ENCODE results near the gene PDIA2.

PDIA2 gene

DNA sequence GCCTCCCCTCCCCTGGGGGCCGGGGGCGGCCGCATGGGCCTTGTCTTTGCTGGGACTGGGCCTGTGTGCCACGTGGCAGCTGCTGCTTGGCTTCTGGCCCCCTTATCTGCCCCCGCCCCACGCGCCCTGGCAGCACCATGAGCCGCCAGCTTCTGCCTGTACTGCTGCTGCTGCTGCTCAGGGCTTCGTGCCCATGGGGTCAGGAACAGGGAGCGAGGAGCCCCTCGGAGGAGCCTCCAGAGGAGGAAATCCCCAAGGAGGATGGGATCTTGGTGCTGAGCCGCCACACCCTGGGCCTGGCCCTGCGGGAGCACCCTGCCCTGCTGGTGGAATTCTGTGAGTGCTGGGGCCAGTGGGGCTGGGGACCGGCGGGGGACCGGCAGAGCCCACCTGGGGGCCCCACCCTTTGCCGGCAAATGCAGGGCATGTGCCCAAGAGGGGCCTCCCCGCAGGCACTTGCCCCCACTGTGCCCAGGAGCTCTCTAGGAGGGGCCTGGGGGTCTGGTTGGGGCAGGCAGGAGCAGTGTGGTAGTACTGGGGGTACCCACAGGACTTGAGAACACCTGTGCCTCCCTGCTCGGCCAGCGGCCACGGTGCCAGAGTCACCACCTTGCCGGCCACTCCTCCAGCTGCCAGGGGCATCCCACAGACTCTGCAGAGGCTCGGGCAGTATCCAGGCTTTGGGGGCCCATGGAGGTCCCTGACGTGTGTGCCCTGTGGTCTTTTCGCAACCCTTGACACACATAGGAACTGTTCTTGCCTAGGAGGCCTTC, at the start of gene PDIA2:
PDIA2 (plus strand) TSS at position 132 of the 773 bp plus-strand sequence; CDS start at position 138, 6 bp downstream.
- H3K4me3 ChIP-seq (ENCODE audit: low read depth in 1 of 5, low read length in 5 of 5): no peak within 1 kb of the TSS
- H3K9me3 ChIP-seq (ENCODE audit: control insufficient read depth in 5 of 5, low read length in 5 of 5): no peaks in the 10 kb centered on the region
- H3K9ac ChIP-seq (ENCODE audit: low read length in 5 of 5): no peak within 1 kb of the TSS
- H3K27me3 ChIP-seq (ENCODE audit: control insufficient read depth in 5 of 5, insufficient read depth in 4 of 5, low read length in 5 of 5): peaks cover 0 to 5% (median 2%) of the 10 kb centered on the region in 5 donors
- H3K27ac ChIP-seq (ENCODE audit: low read depth, low read length): no peak within 1 kb of the TSS
- H3K4me1 ChIP-seq (ENCODE audit: control insufficient read depth in 5 of 5, insufficient read depth in 5 of 5, low read length in 5 of 5): peaks cover 0 to 16% (median 15%) of the 10 kb centered on the region in 5 donors
- H3K36me3 ChIP-seq (ENCODE audit: control insufficient read depth in 5 of 5, insufficient read depth in 5 of 5, low read length in 5 of 5): peaks cover 0 to 26% (median 13%) of the 10 kb centered on the region in 5 donors

DNA sequence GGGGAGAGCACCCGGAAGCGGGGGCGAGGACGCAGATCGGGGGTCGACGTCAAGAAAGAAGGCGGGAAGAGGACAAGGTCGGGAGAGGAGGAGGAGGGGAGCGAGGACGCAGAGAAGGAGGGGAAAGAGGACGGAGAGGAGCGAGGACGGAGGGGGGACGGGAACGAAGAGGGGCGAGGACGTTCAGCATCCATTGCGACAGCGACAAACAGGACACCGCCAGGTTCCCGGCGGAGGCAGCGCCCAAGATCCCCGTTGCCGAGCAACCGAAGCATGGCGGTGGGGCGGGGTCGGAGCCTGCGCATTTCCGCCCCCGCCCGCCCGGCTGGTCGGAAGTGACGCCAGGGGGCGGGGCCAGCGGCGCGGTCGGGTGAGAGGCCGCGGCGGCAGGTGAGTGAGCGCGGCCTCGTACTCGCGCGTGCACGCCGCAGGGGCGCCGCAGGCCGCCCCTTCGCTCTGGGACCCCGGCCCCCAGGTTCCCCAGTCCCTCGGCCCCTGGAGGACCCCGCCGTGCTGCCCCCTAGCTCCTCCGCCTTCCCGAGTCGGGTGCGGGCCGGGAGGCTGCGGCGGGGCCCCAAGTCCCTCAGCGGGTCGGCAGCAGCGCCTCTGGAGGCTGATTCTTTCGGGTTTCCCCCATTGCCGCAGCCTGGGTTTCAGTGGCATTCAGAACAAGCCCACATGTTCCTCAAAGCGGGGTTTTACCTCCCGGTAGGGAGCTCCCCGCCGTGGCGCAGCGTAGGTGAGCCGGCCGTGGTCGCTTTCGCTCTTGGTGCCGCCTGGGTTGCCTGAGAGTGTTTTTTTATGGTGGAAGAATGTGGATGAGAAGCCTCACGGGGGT, 48.3 kb upstream of the PDIA2 start, which contains the start of gene FAM234A:
FAM234A (plus strand) TSS at position 354 of the 838 bp plus-strand sequence. CDS start 19,593 bp downstream, outside the sequence.
- Histone ChIP-seq H3K9me3 (ENCODE audit: control insufficient read depth in 5 of 5, low read length in 5 of 5) (no peaks in the 10 kb centered on the region), H3K36me3 (ENCODE audit: control insufficient read depth in 5 of 5, insufficient read depth in 5 of 5, low read length in 5 of 5) (no peaks in the 10 kb centered on the region), H3K27me3 (ENCODE audit: control insufficient read depth in 5 of 5, insufficient read depth in 4 of 5, low read length in 5 of 5) (no peaks in the 10 kb centered on the region), H3K4me3 (ENCODE audit: low read depth in 1 of 5, low read length in 5 of 5) (peak within 1 kb of the TSS; percentile 87 to 92 (median 91)), H3K27ac (ENCODE audit: low read depth, low read length) (peak within 1 kb of the TSS; percentile 95), H3K9ac (ENCODE audit: low read length in 5 of 5) (peak within 1 kb of the TSS; percentile 89 to 98 (median 93)), H3K4me1 (ENCODE audit: control insufficient read depth in 5 of 5, insufficient read depth in 5 of 5, low read length in 5 of 5) (peaks cover 4 to 13% (median 11%) of the 10 kb centered on the region in 5 donors)

DNA sequence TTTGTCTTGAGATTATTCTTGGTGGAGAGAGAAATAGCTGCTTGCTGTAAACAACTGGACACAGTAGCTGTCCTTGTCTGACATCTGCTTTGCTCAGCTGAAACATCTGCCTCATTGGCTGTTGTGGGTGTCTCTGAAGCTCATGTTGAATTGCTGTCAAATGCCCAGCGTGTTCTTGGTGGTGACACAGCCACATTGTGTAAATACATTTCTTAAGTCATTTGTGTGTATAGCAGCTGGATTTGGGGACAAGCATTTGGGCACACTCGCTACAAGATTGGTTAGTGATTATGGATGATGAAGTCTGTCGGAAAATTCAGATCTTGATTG, 43.1 kb upstream of the PDIA2 start:
- Histone ChIP-seq H3K36me3 (ENCODE audit: control insufficient read depth in 5 of 5, insufficient read depth in 5 of 5, low read length in 5 of 5) (no peaks in the 10 kb centered on the region), H3K9ac (ENCODE audit: low read length in 5 of 5) (peak overlapping the region in 2 of 5 donors; percentile 4 to 11), H3K27me3 (ENCODE audit: control insufficient read depth in 5 of 5, insufficient read depth in 4 of 5, low read length in 5 of 5) (no peaks in the 10 kb centered on the region), H3K4me1 (ENCODE audit: control insufficient read depth in 5 of 5, insufficient read depth in 5 of 5, low read length in 5 of 5) (peaks cover 5 to 25% (median 17%) of the 10 kb centered on the region in 5 donors), H3K4me3 (ENCODE audit: low read depth in 1 of 5, low read length in 5 of 5) (no peak overlapping the region), H3K9me3 (ENCODE audit: control insufficient read depth in 5 of 5, low read length in 5 of 5) (no peaks in the 10 kb centered on the region), H3K27ac (ENCODE audit: low read depth, low read length) (no peak overlapping the region)

- Histone ChIP-seq H3K27me3 (ENCODE audit: control insufficient read depth in 5 of 5, insufficient read depth in 4 of 5, low read length in 5 of 5) (no peaks in the 10 kb centered on the region), H3K27ac (ENCODE audit: low read depth, low read length) (no peak overlapping the region), H3K9ac (ENCODE audit: low read length in 5 of 5) (no peak overlapping the region), H3K9me3 (ENCODE audit: control insufficient read depth in 5 of 5, low read length in 5 of 5) (no peaks in the 10 kb centered on the region), H3K4me1 (ENCODE audit: control insufficient read depth in 5 of 5, insufficient read depth in 5 of 5, low read length in 5 of 5) (peaks cover 2 to 18% (median 11%) of the 10 kb centered on the region in 5 donors), H3K36me3 (ENCODE audit: control insufficient read depth in 5 of 5, insufficient read depth in 5 of 5, low read length in 5 of 5) (no peaks in the 10 kb centered on the region), H3K4me3 (ENCODE audit: low read depth in 1 of 5, low read length in 5 of 5) (no peak overlapping the region)
These were observed 42.4 kb upstream of the PDIA2 start for GRCh38 chr16:240559-240958.

DNA sequence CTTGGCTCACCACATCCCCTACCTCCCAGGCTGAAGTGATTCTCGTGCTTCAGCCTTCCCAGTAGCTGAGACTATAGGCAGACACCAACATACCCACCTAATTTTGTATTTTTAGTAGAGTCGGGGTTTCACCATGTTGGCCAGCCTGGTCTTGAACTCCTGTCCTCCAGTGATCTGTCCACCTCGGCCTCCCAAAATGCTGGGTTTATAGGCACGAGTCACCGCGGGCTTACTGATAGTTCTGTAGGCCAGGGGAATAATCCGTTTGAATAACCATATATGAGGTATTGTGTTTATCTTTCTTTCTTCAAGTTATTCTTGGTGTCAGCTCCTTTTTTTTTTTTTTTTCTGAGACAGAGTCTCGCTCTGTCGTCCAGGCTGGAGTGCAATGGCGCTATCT, 40.7 kb upstream of the PDIA2 start:
- Histone ChIP-seq H3K36me3 (ENCODE audit: control insufficient read depth in 5 of 5, insufficient read depth in 5 of 5, low read length in 5 of 5) (no peaks in the 10 kb centered on the region), H3K9me3 (ENCODE audit: control insufficient read depth in 5 of 5, low read length in 5 of 5) (no peaks in the 10 kb centered on the region), H3K4me1 (ENCODE audit: control insufficient read depth in 5 of 5, insufficient read depth in 5 of 5, low read length in 5 of 5) (peaks cover 1 to 17% (median 9%) of the 10 kb centered on the region in 5 donors), H3K27ac (ENCODE audit: low read depth, low read length) (no peak overlapping the region), H3K27me3 (ENCODE audit: control insufficient read depth in 5 of 5, insufficient read depth in 4 of 5, low read length in 5 of 5) (no peaks in the 10 kb centered on the region), H3K9ac (ENCODE audit: low read length in 5 of 5) (no peak overlapping the region), H3K4me3 (ENCODE audit: low read depth in 1 of 5, low read length in 5 of 5) (no peak overlapping the region)

- H3K9me3 ChIP-seq (ENCODE audit: control insufficient read depth in 5 of 5, low read length in 5 of 5): no peaks in the 10 kb centered on the region
- no peak overlapping the region for H3K27ac ChIP-seq (ENCODE audit: low read depth, low read length)
- no peak overlapping the region for H3K4me3 ChIP-seq (ENCODE audit: low read depth in 1 of 5, low read length in 5 of 5)
- peaks cover 1 to 17% (median 9%) of the 10 kb centered on the region in 5 donors for H3K4me1 ChIP-seq (ENCODE audit: control insufficient read depth in 5 of 5, insufficient read depth in 5 of 5, low read length in 5 of 5)
- H3K27me3 ChIP-seq (ENCODE audit: control insufficient read depth in 5 of 5, insufficient read depth in 4 of 5, low read length in 5 of 5): no peaks in the 10 kb centered on the region
- no peak overlapping the region for H3K9ac ChIP-seq (ENCODE audit: low read length in 5 of 5)
- H3K36me3 ChIP-seq (ENCODE audit: control insufficient read depth in 5 of 5, insufficient read depth in 5 of 5, low read length in 5 of 5): no peaks in the 10 kb centered on the region
These were observed 39.6 kb upstream of the PDIA2 start for GRCh38 chr16:243348-243747.

- Histone ChIP-seq H3K9me3 (ENCODE audit: control insufficient read depth in 5 of 5, low read length in 5 of 5) (no peaks in the 10 kb centered on the region), H3K27ac (ENCODE audit: low read depth, low read length) (no peak overlapping the region), H3K9ac (ENCODE audit: low read length in 5 of 5) (no peak overlapping the region), H3K4me3 (ENCODE audit: low read depth in 1 of 5, low read length in 5 of 5) (no peak overlapping the region), H3K4me1 (ENCODE audit: control insufficient read depth in 5 of 5, insufficient read depth in 5 of 5, low read length in 5 of 5) (peaks cover 0 to 9% (median 5%) of the 10 kb centered on the region in 5 donors), H3K27me3 (ENCODE audit: control insufficient read depth in 5 of 5, insufficient read depth in 4 of 5, low read length in 5 of 5) (no peaks in the 10 kb centered on the region), H3K36me3 (ENCODE audit: control insufficient read depth in 5 of 5, insufficient read depth in 5 of 5, low read length in 5 of 5) (peaks cover 0 to 9% (median 5%) of the 10 kb centered on the region in 5 donors)
These were observed 37.9 kb upstream of the PDIA2 start for GRCh38 chr16:245105-245504.

DNA sequence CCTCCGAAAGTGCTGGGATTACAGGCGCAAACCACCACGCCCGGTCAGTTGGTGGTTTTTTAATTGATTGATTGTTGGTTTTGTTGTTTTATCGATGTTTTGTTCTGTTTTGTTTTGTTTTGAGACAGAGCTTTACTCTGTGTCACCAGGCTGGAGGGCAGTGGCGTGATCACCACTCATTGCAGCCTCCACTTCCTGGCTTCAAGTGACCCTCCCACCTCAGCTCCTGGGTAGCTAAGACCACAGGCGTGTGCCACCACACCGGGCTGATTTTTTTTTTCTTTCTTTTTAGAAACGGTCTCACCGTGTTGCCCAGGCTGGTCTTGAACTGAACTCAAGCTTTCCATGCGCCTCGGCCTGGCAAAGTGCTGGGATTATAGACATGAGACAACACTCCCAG, 35.9 kb upstream of the PDIA2 start:
- Histone ChIP-seq H3K27me3 (ENCODE audit: control insufficient read depth in 5 of 5, insufficient read depth in 4 of 5, low read length in 5 of 5) (no peaks in the 10 kb centered on the region), H3K4me1 (ENCODE audit: control insufficient read depth in 5 of 5, insufficient read depth in 5 of 5, low read length in 5 of 5) (peaks cover 0 to 1% (median under 1%) of the 10 kb centered on the region in 5 donors), H3K4me3 (ENCODE audit: low read depth in 1 of 5, low read length in 5 of 5) (no peak overlapping the region), H3K9me3 (ENCODE audit: control insufficient read depth in 5 of 5, low read length in 5 of 5) (no peaks in the 10 kb centered on the region), H3K27ac (ENCODE audit: low read depth, low read length) (no peak overlapping the region), H3K36me3 (ENCODE audit: control insufficient read depth in 5 of 5, insufficient read depth in 5 of 5, low read length in 5 of 5) (peaks cover 0 to 22% (median 12%) of the 10 kb centered on the region in 5 donors), H3K9ac (ENCODE audit: low read length in 5 of 5) (no peak overlapping the region)

- Histone ChIP-seq H3K4me1 (ENCODE audit: control insufficient read depth in 5 of 5, insufficient read depth in 5 of 5, low read length in 5 of 5) (peaks cover 0 to 9% (median 0%) of the 10 kb centered on the region in 5 donors), H3K36me3 (ENCODE audit: control insufficient read depth in 5 of 5, insufficient read depth in 5 of 5, low read length in 5 of 5) (peaks cover 0 to 36% (median 22%) of the 10 kb centered on the region in 5 donors), H3K27me3 (ENCODE audit: control insufficient read depth in 5 of 5, insufficient read depth in 4 of 5, low read length in 5 of 5) (no peaks in the 10 kb centered on the region), H3K27ac (ENCODE audit: low read depth, low read length) (no peak overlapping the region), H3K9me3 (ENCODE audit: control insufficient read depth in 5 of 5, low read length in 5 of 5) (no peaks in the 10 kb centered on the region), H3K9ac (ENCODE audit: low read length in 5 of 5) (no peak overlapping the region), H3K4me3 (ENCODE audit: low read depth in 1 of 5, low read length in 5 of 5) (no peak overlapping the region)
These were observed 33.5 kb upstream of the PDIA2 start for GRCh38 chr16:249431-249830.

All from subcutaneous abdominal adipose tissue (tissue), 5 donors.